PC-3 (cell line): ENCODE measurements around the gene AGAP5.
"Not testable (repeated sequence)": the region's sequence is repeated elsewhere in the genome, so short reads cannot be mapped to it uniquely, and the experiment has no call there.

Source experiments
- CTCF ChIP-seq: fragments of 300-600 bp; sonication (generic); conservative IDR thresholded peaks from 2 replicates; pipeline ENCODE4 v1.5.1; 2017; ENCODE audit warnings: antibody characterized with exemption, low read depth, mild to moderate bottlenecking, low read length
- EZH2 ChIP-seq: fragments of 300-600 bp; sonication (generic); IDR thresholded peaks from one replicate; pipeline ENCODE4 v1.6.1; 2017; ENCODE audit warnings: antibody characterized with exemption, mild to moderate bottlenecking, low read length; ENCODE audit not compliant: unreplicated experiment
- EZH2phosphoT487 ChIP-seq: fragments of 300-600 bp; sonication (generic); IDR thresholded peaks from 2 replicates; pipeline ENCODE4 v1.6.1; 2018; ENCODE audit warnings: mild to moderate bottlenecking, antibody characterized with exemption, low read length, borderline replicate concordance

DNA sequence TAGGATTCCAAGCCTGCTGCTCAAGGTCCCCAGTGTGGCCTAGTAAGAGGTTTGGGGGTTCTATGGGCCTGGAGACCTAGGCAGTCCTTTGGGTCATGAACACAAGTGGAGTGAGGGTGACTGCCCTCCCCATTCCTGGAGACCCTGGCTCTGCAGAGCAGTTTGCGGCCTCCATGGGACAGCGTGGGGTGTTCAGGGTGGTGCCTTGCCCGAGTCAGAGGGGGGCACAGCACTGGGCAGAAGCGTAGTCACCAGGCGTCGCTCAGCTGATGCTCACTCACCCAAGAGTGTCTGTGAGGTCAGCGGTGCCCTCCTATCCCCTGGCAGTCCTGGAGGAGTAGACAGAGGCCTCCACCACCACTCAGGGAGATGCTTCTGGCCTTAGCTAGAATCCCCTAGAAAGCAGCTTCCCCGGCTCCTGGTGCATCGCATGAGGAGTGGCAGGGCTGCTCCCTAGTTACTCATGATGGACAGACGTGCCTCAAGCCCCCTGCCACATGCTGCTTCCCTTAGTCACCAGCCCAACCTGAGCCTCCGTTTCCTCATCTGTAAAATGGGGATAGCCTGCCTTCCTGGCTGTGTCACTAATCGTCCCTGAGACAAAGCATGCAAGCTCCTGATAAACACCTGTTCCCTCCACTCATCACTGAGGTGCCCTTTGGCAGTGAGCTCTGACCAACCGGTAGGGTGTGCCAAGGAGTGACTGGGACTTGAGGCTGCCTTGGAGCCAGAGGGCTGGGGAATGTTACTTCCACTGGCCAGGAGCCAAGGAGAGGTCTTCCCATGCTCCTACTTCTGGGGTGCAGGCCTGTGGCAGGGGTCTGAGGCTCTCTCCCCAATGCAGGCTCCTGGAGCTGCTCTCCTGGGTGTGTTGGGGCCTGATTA lies 33.5 kb downstream of the AGAP5 start:
- peak; percentile 45 for TF ChIP-seq CTCF
- TF ChIP-seq EZH2, EZH2phosphoT487: not testable (repeated sequence)
